T-helper 1 cell (primary cell): ENCODE measurements around the gene SCG2.

Experiments used
- DNase-seq, 5 donors: peaks; one replicate each; pipeline ENCODE4 v3.0.0-alpha.2; 2012 to 2020
- total RNA-seq, 4 donors: gene quantifications; one replicate each; lab custom pipeline; 2026; lab: John Stamatoyannopoulos, UW

The SCG2 gene, protein sequence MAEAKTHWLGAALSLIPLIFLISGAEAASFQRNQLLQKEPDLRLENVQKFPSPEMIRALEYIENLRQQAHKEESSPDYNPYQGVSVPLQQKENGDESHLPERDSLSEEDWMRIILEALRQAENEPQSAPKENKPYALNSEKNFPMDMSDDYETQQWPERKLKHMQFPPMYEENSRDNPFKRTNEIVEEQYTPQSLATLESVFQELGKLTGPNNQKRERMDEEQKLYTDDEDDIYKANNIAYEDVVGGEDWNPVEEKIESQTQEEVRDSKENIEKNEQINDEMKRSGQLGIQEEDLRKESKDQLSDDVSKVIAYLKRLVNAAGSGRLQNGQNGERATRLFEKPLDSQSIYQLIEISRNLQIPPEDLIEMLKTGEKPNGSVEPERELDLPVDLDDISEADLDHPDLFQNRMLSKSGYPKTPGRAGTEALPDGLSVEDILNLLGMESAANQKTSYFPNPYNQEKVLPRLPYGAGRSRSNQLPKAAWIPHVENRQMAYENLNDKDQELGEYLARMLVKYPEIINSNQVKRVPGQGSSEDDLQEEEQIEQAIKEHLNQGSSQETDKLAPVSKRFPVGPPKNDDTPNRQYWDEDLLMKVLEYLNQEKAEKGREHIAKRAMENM
- 0 to 0.08 (median 0) reads per million in 4 donors for total RNA-seq

GRCh38 chr2:223601932-223602666 is at the start of gene SCG2:
SCG2 (minus strand) TSS chr2:223602361; CDS start chr2:223599282, 3,079 bp downstream.
- peak in 1 of 5 donors; percentile 36 for DNase-seq

GRCh38 chr2:223649554-223650533 is 47.7 kb upstream of the SCG2 start:
- DNase-seq: no peak

- no peak for DNase-seq
These were observed 46.6 kb upstream of the SCG2 start for GRCh38 chr2:223648755-223649154.

- no peak for DNase-seq
These were observed 45.2 kb upstream of the SCG2 start for GRCh38 chr2:223647258-223647952.

DNA sequence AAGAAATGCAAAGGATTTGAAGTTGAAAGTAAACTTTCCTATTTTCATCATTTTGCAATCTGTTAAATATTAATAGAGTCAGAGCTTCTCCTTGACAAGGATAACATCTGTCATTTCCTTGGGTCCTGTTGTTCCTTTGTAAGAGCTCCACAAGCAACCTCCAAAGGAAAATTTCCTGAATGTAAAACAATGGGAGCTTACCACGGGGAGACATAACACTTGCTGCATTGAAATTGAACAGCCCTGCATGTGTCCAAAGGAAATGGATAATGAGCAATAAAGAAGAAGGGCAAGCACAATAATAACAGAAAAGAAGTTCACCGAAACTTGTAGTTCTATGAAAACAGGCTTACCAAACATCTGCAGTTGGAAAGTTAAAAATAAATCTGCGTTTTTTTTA is 42.0 kb upstream of the SCG2 start:
- no peak for DNase-seq

- no peak for DNase-seq
These were observed 41.1 kb upstream of the SCG2 start for GRCh38 chr2:223643309-223643708.

- DNase-seq: no peak
These were observed 40.3 kb upstream of the SCG2 start for GRCh38 chr2:223642506-223642905.

- DNase-seq: no peak
These were observed 38.9 kb upstream of the SCG2 start for GRCh38 chr2:223641082-223641481.

DNA sequence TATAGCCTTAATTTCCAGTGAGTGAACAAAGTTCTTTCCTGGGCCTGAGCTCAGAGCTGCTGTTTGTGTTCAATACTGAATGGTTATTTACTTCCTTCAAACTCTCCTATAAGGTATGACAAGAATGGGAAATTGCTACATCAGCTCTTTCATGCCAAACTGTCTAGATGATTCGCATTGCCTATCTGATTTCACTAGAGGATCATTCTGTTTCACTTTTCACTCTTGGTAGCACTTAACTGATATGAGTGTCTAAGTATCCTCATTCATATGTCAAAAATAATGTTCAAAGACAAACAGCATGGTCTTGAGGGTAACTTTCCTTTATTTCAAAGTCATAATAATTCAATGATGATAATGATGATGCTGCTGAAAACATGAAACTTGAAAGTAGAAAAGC is 32.9 kb upstream of the SCG2 start:
- DNase-seq: no peak

DNA sequence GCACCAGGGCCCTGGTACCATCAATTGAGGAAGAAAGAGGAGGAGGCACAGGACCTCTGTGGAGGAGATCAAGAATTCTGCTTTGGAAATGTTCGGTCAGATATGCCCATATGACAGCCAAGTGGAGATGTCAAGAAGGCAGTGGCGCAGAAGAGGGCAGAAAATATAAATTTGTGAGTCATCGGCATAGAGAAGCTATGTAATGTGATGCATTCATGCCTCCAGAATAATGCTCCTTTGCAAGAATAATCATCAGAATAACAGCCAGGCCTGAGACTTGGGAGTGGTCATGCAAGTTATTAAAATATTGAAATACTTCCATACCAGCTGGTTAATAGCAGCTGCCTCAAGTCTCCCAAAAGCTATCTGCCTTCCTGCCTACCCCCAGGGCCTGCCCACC is 32.1 kb upstream of the SCG2 start:
- DNase-seq: no peak

DNA sequence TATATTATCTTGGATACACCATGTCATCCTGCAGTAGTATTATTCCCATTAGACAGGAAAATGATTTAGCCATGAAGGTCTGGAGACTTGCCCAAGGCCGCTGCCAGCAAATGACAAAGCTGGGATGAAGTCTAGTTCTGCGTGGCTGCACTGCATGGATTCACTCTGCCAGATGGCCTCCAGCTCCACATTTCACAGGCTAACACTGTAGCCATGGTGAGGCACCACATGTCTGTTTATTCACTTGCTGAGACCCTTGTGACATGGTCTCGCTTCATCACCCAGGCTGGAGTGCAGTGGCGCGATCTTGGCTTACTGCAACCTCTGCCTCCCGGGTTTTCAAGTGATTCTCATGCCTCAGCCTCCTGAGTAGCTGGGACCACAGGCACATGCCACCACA is 31.5 kb upstream of the SCG2 start:
- no peak for DNase-seq

- no peak for DNase-seq
These were observed 30.7 kb upstream of the SCG2 start for GRCh38 chr2:223632826-223633225.

GRCh38 chr2:223626716-223627115 is 24.6 kb upstream of the SCG2 start:
- DNase-seq: no peak

- DNase-seq: no peak
These were observed 23.5 kb upstream of the SCG2 start for GRCh38 chr2:223625652-223626051.

DNA sequence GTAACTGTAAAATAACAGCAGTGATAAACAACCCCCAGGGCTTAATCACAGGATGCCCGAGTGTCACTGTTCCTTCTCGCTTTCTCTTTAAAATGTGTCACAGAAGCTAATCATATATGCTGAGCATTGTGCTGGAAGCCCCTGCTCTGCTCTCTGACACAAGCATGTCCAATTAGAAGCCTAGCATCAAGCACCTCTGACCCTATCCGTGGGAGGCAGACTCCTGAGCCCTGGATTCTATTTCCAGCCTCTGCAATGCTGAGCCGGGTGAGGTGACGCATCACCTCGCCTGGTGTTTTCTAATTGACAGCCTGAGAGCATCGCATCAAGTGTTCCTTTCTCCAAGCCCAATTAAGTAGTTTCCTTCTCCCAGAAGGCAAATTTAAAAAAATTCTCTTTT is 19.7 kb upstream of the SCG2 start:
- DNase-seq: no peak

DNA sequence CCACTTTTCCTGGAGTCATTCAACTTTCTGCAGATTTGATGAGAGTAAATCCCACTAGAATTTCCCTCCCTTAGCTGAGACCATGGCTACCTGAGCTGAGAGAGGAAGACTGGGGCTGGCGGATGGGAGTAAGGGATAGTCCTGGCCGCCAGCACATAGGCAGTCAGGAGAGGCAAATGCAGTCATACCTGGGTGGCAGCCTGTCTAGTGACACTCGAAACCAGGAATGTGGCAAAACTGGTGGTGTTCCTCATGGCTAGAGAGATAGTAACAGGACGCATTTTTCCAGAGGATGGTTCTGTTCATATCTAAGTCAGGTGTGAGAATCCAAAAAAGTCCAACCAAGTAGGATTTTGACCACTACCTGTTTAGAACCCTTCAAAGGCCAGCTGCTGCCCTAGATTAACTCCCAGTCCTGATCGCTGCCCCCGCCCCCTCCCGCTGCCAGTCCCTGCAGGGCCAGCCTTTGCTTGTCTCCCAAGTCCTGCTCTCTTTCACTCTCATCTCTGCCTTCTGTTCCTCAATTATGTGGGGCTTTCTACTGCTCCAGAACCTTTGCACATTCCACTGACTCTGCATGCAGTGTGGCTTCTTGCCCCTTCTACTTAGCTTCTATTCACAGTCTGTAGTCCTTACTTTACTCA is 17.4 kb upstream of the SCG2 start:
- DNase-seq: no peak

GRCh38 chr2:223618172-223619035 is 16.2 kb upstream of the SCG2 start:
- DNase-seq: no peak

DNA sequence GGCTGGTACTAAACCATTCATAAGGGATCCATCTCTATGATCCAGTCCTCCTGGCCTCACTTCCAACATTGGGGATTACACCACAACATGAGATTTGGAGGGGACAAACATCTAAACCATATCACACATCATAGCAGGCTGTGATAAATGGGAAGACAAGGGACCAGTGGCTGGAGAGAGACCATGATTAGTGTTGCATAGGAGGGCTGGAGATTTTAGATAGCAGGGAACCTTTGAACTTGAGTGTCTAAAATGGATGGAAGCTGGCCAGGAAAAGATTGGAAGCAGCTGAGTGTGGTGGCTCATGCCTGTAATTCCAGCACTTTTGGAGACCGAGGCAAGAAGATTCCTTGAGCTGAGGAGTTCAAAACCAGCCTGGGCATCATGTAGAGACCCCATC is 12.4 kb upstream of the SCG2 start:
- no peak for DNase-seq

DNA sequence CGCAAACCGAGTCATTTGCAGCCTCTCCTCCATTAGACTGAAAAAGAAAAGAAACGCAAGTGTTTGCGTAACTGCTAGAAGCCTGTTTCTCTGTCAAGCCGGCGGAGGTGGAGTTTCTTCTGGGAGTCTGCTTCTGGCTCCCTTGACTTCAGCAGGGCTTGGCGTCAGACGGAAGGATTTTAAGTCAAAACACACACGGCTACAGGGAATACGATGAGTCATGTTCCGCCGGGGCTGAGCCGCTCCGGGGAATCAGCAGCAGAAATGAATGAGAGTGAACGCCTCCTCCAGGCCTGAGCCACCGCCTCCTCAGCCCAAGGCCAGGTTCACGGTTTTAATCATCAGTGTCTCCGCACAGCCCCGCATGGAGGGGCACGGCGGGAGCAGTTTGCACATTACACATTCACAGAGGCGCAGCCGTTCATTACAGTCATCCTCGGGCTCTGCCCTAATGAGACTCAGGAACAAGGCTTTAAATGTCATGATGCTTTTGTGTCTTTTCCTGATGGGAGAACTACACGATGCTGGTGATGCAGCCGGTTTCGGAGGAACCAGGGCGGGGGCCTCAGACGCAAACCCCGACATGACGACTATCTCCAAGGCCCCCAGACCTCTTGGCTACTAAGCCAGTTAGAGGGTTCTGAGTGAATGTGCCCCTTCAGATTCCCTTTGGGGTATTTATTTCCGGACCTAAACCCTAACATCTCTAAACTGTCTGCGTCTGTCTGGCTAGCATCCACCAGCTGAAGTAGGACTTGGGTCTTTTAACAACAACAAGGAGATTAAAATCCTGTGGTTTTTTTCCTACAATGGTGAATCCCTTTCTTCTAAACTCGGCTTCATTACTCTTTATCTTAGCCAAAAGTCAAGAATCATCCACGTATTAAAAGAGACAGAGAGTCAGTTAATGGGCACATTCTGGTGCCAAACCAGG is 11.1 kb upstream of the SCG2 start:
- no peak for DNase-seq
